HG03064 (cell line): Measurements from ENCODE around the gene GJA4.
"Not testable (repeated sequence)": the region's sequence is repeated elsewhere in the genome, so short reads cannot be mapped to it uniquely, and the experiment has no call there.

Experiments used
- ATAC-seq: cut with Tn5 transposase; IDR thresholded peaks from one replicate; pipeline ENCODE4 v1.9.1; 2021; ENCODE audit warnings: low read depth; ENCODE audit not compliant: unreplicated experiment

The GJA4 gene

DNA sequence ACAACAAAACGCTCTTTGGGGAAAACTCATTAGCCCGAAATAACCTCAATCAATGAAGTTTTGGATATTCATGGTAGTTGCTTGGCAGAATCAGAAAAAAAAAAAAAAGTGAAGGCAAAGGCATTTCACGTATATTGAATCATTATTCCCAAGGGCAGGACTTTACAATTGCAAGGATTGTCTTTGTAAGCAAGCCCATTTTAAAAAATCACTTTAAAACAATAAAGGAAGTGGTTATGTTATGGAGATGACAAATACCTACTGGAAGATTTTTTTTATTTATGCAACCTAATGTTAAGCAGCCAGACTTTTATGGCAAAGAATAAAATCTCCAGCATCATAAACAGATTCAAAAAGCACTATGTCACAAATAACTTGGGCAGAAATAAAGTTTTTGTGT lies 23.9 kb upstream of the GJA4 start:
- ATAC-seq = no peak

DNA sequence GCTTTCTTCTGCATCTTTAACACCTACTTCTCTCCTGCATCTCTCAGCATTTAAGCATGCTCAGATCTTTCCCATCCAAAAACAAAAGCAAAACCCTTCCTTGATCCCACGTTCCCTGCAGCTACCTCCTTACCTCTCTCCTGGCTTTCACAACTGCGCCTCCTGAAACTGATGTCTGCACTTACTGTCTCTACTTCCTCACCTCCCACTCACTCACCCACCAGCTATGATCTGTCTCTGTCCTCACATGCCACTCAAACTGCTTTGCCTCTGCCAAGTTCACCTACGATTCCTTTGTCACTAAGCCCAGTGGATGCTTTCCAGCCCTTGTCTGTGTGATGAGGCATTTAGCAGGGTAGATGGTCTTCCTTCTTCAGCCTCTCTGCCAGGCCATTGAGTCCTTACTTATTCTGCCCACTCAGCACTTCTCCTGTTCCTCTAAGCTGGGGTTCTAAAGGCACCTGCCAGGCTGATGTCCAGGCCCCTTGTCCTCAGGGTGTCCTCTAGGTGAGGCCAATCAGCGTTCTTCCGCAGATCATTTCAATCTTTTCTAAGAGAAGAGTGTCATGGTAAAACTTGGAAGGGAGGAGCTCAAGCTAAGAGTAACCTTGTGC lies 21.8 kb upstream of the GJA4 start:
- ATAC-seq = no peak

DNA sequence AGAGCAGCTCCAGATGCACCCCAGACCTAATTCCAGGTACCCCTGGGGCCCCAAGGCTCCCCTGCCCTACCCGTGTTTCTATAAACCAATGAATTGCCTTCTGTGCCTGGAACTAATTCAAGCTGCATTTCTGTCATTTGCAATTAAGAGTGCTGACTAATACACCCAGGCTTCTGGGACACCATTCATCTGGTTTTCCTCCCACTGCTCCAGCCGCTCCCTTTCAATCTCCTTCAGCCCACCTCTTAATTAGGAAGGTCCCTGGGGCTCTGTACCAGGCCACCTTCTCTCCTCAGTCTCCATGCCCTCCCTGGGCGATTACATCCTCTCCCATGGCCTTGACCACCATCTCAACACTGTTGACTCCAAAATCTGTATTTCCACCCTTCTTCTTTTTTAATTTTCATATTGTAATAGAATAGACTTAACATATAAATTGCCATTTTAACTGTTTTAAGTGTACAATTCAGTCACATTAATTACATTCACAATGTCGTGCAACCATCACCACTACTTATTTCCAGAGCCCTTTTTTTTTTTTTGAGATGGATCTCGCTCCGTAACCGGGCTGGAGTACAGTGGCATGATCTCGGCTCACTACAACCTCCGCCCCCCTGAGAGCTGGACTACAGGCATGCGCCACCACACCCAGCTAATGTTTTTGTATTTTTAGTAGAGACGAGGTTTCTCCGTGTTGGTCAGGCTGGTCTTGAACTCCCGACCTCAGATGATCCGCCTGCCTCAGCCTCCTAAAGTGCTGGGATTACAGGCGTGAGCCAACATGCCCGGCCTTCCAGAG lies 21.0 kb upstream of the GJA4 start:
- no peak for ATAC-seq

DNA sequence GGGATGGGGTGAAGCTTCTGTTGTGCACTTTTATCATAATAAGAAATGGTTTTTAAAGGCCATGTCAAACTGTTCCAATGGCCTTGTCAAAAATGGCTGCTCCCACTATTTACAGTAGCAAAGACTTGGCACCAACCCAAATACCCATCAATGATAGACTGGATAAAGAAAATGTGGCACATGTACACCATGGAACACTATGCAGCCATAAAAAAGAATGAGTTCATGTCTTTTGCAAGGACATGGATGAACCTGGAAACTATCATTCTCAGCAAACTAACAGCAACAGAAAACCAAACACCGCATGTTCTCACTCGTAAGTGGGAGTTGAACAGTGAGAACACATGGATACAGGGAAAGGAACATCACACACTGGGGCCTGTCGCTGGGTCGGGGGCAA lies 19.7 kb upstream of the GJA4 start:
- ATAC-seq = not testable (repeated sequence)

DNA sequence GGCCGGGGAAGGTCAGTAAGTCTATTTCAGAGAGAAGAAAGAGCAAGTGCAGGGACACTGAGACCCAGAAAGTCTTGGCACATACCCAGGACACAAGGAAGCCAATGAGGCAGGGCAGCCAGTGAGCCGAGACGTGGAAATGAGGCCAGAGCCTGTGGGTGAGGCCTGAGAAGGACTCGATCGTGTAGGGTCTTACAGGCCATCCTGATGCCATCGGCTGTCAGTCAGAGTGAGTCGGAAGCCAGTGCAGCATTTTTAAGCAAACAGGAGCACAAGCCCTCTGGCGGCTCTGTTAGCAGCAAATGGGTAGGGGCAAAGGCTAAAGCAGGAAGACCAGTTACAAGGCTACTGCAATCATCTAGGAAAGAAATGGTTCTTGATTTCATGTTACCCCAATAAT lies 17.8 kb upstream of the GJA4 start:
- ATAC-seq = no peak

DNA sequence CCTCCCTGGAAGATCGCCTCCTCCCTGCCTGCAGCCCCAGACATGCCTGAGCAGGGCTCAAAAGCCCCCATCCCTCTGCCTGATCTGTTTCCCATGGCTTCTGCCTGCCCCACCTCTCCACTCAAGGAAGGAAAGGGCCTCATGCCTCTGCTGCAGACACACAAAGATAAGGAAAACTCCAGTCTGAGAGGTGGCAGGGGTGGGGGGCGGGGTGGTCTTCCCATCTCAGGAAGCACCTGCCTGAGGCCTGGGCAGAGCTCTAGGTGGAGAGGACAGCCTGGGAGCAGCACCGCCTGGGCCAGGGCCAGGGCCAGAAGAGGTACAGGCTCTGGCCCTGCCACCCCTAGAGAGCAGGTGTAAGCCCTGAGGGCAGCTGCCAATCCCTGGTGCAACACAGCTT lies 15.9 kb upstream of the GJA4 start:
- no peak for ATAC-seq

DNA sequence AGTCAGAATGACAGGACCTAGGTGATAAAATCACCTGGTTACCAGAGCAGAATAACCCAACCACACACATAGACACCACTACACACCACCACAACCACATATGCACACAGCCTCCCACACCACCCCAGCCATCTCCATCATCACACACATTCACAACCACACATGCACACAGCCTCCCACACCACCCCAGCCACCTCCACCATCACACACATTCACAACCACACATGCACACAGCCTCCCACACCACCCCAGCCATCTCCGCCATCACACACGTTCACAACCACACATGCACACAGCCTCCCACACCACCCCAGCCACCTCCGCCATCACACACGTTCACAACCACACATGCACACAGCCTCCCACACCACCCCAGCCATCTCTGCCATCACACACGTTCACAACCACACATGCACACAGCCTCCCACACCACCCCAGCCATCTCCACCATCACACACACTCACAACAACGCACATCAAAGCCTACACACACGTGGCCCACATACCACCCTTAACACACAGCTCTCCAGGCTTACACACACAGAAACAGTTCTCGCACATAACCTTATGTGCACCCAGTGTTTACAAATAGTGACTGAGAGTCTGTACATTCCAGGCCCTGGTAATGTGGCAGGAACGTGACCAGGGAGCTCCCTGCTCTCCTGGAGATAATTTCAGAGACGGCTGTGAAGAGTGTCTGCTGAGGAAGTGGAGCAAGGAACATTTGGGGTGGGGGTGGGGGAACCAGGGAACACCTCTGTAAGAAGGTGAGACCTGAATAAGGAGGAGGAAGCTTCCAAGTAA lies 15.1 kb upstream of the GJA4 start:
- no peak for ATAC-seq

DNA sequence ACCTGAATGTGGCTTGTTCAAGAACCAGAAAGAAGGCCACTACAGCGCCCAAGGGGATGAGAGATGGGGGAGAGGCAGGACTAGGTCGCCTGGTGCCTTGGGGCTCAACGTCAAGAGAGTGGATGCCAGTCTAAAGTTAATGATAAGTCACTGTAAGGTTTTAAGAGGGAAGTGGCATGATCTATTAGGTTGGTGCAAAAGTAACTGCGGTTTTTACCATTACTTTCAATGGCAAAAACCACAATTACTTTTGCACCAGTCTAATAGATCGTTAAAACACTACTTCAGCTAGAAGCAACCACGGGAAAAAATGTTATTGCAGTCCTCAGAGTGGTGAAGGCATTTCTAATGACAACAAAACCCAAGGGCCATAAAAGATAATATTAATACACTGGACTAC lies 14.4 kb upstream of the GJA4 start:
- ATAC-seq = no peak

DNA sequence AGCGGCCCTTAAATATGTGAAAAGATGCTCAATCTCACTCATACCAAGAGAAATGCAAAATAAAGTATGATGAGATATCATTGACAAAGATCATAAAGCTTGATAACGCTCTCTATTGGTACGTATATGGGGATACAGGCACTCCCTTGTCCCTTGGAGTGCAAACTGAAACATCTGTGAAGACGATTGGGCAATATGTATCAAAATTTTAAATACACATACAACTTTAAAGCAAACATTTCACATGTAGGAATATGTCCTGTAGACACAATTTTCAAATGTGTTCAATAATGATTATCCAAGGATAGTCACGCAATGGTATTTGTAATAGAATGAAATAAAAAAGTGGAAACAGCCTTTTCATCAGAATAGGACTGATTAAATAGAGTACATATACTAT lies 13.8 kb upstream of the GJA4 start:
- no peak for ATAC-seq

DNA sequence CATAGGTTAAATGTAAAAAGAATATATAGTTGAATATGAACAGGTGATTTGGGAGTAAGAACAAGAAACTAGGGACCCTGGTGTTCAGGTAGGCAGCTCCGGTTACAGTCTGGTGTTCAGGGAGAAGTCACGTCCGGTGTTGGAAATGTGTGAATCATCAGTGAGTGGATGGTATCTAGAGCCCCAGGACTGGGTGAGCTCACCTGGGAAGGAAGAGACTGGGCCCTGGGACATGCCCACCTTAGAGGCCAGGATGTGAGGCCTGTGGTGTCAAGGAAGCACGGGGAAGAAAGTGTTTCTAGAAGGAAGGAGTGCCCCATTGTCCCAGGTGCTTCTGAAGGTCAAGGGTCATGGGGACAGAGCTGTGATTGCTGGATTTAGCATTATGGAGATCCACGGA lies 13.3 kb upstream of the GJA4 start:
- no peak for ATAC-seq

DNA sequence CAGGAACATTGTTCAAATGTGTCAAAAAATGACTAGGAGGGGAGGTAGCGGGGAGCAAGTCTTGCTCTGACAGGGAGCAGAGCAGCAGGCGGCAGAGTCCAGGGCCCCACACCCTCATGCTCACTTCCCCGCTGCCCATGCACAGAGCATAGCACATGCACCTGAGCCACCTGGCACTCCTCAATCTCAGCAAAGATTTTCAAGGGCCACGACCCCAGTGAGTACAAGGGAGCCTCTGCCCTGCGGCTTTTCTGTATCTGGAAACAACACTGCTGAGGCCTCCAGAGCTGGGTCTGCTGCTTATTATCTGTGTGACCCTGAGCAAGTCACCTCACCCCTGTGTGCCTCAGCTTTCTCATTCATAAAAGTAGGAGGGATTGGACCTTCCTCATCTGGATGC lies 12.8 kb upstream of the GJA4 start:
- no peak for ATAC-seq

DNA sequence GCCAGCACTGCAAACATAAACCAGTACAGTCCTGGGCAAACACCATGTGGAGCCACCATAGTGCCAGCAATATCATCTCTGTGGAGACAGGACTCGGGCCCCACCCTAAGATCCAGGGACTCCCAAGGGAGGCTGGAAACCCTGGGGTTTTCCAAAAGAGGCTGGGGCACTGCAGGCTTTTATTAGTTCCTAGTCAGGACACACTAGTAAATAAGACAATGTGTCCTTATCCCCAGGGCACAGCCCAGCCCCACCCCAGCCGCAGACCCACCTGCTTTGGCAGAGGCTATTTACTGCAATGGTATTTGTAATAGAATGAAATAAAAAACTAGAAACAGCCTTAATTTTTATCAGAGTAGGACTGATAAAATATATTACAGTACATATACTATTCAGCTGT lies 12.3 kb upstream of the GJA4 start:
- no peak for ATAC-seq

DNA sequence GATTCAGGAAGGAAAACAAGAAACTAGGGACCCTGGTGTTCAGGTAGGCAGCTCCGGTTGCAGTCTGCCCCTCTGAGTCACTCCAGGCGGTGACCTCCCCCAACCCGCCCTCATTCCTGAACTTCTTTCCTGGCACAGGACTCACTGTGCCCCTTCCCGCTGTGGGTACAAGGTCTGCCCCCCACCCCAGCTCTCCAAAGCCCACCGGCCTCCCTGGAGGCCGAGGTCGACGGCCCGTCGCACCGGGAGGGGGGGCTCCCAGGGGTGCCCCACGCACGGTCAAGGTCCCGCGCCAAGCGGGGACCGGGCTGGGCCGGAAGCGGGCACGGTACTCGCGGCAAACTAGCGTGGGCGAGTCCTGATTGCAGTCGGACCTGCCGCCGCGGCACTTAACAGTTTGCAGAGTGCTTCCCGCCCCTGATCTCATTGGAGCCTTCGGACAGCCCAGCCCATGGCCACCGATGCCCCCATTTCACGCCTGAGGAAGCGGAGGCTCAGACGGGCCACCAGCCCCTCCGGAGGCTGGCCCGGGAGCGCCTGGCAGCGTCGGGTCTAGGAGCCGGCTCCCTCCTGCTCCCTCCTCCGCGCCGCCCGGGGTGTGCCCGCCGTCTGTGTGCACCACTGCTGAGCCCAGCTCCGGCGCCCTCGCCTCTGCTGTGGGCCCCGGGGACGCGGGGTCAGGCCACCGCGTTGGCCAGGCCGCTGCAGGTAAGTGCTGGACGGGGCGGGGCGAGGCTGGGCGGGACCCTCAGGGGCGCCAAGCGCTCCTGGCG lies 11.5 kb upstream of the GJA4 start, which contains the start of gene GJB3:
Gene GJB3, plus strand, starts transcription at position 144 of the 773 bp plus-strand sequence. CDS start 3,549 bp downstream, outside the sequence.
- no peak for ATAC-seq

DNA sequence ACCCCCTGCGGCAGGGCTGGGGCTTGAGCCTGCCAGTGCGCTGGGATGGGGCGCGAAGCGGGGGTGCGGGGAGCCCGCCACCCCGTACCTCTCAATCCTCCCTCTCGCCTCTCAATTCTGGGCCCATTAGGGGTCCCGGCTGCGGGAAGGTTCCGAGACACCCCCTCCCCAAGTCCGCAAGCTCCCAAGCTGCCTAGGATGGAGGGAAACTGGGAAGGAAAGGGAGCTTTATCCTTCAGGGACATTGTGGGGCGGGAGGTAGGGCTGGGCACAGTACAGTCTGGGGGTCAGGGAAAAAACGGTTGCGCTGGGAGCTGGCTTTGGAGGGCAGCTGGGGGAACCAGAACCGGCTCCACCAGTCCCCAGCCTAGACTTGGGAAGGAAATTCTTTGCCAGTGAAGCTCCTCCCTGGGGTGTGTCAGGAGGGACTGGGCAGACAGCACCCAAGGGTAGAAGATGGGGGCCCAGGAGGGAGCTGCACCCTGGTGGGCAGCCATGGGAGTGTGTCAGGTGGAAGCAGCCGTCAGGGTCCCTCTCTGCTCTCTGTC lies 10.9 kb upstream of the GJA4 start:
- ATAC-seq = no peak

DNA sequence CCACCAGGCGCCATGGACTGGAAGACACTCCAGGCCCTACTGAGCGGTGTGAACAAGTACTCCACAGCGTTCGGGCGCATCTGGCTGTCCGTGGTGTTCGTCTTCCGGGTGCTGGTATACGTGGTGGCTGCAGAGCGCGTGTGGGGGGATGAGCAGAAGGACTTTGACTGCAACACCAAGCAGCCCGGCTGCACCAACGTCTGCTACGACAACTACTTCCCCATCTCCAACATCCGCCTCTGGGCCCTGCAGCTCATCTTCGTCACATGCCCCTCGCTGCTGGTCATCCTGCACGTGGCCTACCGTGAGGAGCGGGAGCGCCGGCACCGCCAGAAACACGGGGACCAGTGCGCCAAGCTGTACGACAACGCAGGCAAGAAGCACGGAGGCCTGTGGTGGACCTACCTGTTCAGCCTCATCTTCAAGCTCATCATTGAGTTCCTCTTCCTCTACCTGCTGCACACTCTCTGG lies 8.0 kb upstream of the GJA4 start:
- no peak for ATAC-seq

DNA sequence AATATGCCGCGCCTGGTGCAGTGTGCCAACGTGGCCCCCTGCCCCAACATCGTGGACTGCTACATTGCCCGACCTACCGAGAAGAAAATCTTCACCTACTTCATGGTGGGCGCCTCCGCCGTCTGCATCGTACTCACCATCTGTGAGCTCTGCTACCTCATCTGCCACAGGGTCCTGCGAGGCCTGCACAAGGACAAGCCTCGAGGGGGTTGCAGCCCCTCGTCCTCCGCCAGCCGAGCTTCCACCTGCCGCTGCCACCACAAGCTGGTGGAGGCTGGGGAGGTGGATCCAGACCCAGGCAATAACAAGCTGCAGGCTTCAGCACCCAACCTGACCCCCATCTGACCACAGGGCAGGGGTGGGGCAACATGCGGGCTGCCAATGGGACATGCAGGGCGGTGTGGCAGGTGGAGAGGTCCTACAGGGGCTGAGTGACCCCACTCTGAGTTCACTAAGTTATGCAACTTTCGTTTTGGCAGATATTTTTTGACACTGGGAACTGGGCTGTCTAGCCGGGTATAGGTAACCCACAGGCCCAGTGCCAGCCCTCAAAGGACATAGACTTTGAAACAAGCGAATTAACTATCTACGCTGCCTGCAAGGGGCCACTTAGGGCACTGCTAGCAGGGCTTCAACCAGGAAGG lies 7.4 kb upstream of the GJA4 start:
- ATAC-seq = no peak

DNA sequence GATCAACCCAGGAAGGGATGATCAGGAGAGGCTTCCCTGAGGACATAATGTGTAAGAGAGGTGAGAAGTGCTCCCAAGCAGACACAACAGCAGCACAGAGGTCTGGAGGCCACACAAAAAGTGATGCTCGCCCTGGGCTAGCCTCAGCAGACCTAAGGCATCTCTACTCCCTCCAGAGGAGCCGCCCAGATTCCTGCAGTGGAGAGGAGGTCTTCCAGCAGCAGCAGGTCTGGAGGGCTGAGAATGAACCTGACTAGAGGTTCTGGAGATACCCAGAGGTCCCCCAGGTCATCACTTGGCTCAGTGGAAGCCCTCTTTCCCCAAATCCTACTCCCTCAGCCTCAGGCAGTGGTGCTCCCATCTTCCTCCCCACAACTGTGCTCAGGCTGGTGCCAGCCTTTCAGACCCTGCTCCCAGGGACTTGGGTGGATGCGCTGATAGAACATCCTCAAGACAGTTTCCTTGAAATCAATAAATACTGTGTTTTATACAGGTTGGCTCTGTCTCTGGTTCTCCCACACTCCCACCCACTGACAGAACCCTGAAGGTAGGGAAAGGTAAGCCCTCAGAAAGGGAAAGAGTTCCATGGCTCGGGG lies 6.8 kb upstream of the GJA4 start:
- no peak for ATAC-seq

DNA sequence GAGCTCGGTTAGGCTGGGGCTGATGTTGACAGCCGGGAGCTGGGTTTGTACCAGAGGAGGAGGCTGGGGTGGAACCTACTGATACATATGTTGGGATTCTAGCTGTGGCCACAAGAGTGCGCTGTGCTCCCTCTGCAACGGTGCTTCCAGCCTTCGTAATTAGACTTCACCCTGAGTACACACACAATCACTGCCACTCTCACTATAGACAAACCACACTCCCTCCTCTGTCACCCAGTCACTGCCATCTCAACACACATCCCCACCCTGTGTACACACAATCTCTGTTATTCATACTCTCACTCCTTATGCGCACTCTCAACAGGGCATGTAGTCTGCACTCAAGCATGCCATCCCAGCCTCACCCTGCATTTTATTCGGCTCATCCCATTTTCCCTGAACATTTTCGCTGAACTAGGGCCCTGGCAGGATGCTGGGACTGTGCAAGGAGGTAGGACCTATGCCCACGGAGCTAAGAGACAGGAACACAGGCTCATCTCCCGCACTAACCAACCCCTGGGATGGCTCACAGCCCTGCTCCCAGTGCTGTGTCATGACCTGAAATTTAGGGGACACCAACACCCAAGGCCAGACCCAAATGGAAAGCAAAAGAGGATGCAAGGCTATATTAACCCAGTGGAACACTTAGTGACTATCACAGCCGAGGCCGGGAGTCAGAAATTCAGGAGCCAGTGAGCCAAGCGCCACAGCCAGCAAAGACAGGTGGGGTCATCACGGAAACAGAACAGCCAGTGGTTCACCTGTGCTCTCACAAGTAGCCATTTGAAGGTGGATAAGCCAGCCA lies 6.1 kb upstream of the GJA4 start:
- no peak for ATAC-seq
